GM23338 (cell line): ENCODE data around the gene MAPK11.

ENCODE experiments used
- CREB1 ChIP-seq: fragments of 250-450 bp; sonication (Bioruptor Pico); IDR thresholded peaks from 2 replicates; pipeline ENCODE4 v1.5.0; 2020; ENCODE audit warnings: low read depth, mild to moderate bottlenecking, moderate library complexity
- CTCF ChIP-seq, 2 experiments: fragments of 200-600 bp in 1 of 2; sonication (generic) in 1 of 2; conservative IDR thresholded peaks; 2 replicates each; pipeline versions ENCODE4 v1.5.1 to v1.6.1; 2016 to 2017; ENCODE audit warnings: antibody characterized with exemption in 2 of 2, low read depth in 2 of 2, mild to moderate bottlenecking in 2 of 2, moderate library complexity in 1 of 2
- EZH2 ChIP-seq: fragments of 200-600 bp; sonication (generic); IDR thresholded peaks from one replicate; pipeline ENCODE4 v1.8.0; 2017; ENCODE audit warnings: antibody characterized with exemption, mild to moderate bottlenecking, low read depth; ENCODE audit not compliant: unreplicated experiment
- EZH2phosphoT487 ChIP-seq: fragments of 200-600 bp; sonication (generic); IDR thresholded peaks from one replicate; pipeline ENCODE4 v1.8.1; 2018; ENCODE audit warnings: antibody characterized with exemption; ENCODE audit not compliant: unreplicated experiment
- JUNB ChIP-seq: IDR thresholded peaks from one replicate; pipeline ENCODE4 v1.6.1; 2016; ENCODE audit warnings: antibody characterized with exemption; ENCODE audit not compliant: unreplicated experiment
- NANOG ChIP-seq: IDR thresholded peaks from 2 replicates; pipeline ENCODE4 v1.6.1; 2016; ENCODE audit warnings: antibody characterized with exemption, borderline replicate concordance
- POLR2AphosphoS5 ChIP-seq: IDR thresholded peaks from 2 replicates; pipeline ENCODE4 v1.6.1; 2016; ENCODE audit warnings: antibody characterized with exemption, low read depth
- STAT1 ChIP-seq: IDR thresholded peaks from one replicate; pipeline ENCODE4 v1.6.1; 2016; ENCODE audit warnings: antibody characterized with exemption; ENCODE audit not compliant: unreplicated experiment
- ZNF114 ChIP-seq: fragments of 250-450 bp; sonication (Bioruptor Pico); IDR thresholded peaks from 2 replicates; pipeline ENCODE4 v1.5.0; 2020; ENCODE audit warnings: mild to moderate bottlenecking, moderate library complexity
- ZNF331 ChIP-seq: fragments of 250-450 bp; sonication (Bioruptor Pico); IDR thresholded peaks from 2 replicates; pipeline ENCODE4 v1.5.0; 2020; ENCODE audit warnings: low read depth, mild to moderate bottlenecking, moderate library complexity
- TF ChIP-seq, protein P1 (sequence below): IDR thresholded peaks from one replicate; pipeline ENCODE4 v1.6.1; 2018; ENCODE audit warnings: antibody characterized with exemption; ENCODE audit not compliant: unreplicated experiment
- TF ChIP-seq, protein P2 (sequence below): IDR thresholded peaks from 2 replicates; pipeline ENCODE4 v1.6.1; 2016; ENCODE audit warnings: antibody characterized with exemption

- TF ChIP-seq POLR2AphosphoS5, result no peak
- TF ChIP-seq CTCF (conservative IDR thresholded peaks at IDR 0.05; ENCODE audit: low read depth in 2 of 2), result no peak
- TF ChIP-seq, protein P1, sequence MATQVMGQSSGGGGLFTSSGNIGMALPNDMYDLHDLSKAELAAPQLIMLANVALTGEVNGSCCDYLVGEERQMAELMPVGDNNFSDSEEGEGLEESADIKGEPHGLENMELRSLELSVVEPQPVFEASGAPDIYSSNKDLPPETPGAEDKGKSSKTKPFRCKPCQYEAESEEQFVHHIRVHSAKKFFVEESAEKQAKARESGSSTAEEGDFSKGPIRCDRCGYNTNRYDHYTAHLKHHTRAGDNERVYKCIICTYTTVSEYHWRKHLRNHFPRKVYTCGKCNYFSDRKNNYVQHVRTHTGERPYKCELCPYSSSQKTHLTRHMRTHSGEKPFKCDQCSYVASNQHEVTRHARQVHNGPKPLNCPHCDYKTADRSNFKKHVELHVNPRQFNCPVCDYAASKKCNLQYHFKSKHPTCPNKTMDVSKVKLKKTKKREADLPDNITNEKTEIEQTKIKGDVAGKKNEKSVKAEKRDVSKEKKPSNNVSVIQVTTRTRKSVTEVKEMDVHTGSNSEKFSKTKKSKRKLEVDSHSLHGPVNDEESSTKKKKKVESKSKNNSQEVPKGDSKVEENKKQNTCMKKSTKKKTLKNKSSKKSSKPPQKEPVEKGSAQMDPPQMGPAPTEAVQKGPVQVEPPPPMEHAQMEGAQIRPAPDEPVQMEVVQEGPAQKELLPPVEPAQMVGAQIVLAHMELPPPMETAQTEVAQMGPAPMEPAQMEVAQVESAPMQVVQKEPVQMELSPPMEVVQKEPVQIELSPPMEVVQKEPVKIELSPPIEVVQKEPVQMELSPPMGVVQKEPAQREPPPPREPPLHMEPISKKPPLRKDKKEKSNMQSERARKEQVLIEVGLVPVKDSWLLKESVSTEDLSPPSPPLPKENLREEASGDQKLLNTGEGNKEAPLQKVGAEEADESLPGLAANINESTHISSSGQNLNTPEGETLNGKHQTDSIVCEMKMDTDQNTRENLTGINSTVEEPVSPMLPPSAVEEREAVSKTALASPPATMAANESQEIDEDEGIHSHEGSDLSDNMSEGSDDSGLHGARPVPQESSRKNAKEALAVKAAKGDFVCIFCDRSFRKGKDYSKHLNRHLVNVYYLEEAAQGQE, result no peak
- TF ChIP-seq EZH2, result no peak
- no peak for TF ChIP-seq EZH2phosphoT487
- TF ChIP-seq, protein P2, sequence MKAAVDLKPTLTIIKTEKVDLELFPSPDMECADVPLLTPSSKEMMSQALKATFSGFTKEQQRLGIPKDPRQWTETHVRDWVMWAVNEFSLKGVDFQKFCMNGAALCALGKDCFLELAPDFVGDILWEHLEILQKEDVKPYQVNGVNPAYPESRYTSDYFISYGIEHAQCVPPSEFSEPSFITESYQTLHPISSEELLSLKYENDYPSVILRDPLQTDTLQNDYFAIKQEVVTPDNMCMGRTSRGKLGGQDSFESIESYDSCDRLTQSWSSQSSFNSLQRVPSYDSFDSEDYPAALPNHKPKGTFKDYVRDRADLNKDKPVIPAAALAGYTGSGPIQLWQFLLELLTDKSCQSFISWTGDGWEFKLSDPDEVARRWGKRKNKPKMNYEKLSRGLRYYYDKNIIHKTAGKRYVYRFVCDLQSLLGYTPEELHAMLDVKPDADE, result no peak
- no peak for TF ChIP-seq ZNF331 (CRISPR knock-in tag)
- no peak for TF ChIP-seq JUNB
- no peak for TF ChIP-seq STAT1
- TF ChIP-seq NANOG, result no peak
- no peak for TF ChIP-seq CREB1 (CRISPR knock-in tag)
- TF ChIP-seq ZNF114 (CRISPR knock-in tag), result no peak
These were observed 15.1 kb downstream of the MAPK11 start for GRCh38 chr22:50255099-50255498.
